Body of pancreas (tissue), 4 donors: Measurements from ENCODE around the gene DENND1A. TPM values are rescaled to one million over a fixed set of nuclear protein-coding genes. Genes with fewer than 3 reads are reported as not detected.

ENCODE experiments used
- ATAC-seq: fragments of 150-250 bp; one replicate; pipeline ENCODE4 v1.9.1; 2016
- DNase-seq, 4 donors: peaks; one replicate each; pipeline ENCODE4 v3.0.0-alpha.2; 2019
- H3K27ac ChIP-seq, 4 donors: fragments of 200-600 bp; sonication (generic); 1 replicate in 3 of 4; 2 replicates in 1 of 4; pipeline versions ENCODE4 v1.5.1 to v1.6.1; 2016 to 2019; ENCODE audit warnings: mild to moderate bottlenecking in 1 of 4, mixed read lengths in 1 of 4, moderate library complexity in 1 of 4
- H3K27me3 ChIP-seq, 2 donors: fragments of 200-600 bp; sonication (generic); one replicate each; pipeline ENCODE4 v1.6.0; 2016; ENCODE audit warnings: mild to moderate bottlenecking in 1 of 2
- H3K36me3 ChIP-seq, 2 donors: fragments of 200-600 bp; sonication (generic); replicated peaks in 1 of 2; 2 replicates each; pipeline ENCODE4 v1.5.1; 2016; ENCODE audit warnings: low read depth in 2 of 2; ENCODE audit not compliant: insufficient read depth in 1 of 2
- H3K4me1 ChIP-seq: fragments of 200-600 bp; sonication (generic); one replicate; pipeline ENCODE4 v1.6.0; 2016
- H3K4me3 ChIP-seq, 2 donors: fragments of 200-600 bp; sonication (generic); 1 replicate in 1 of 2; 2 replicates in 1 of 2; pipeline ENCODE4 v1.5.1; 2016 to 2019
- H3K9me3 ChIP-seq, 3 donors: fragments of 200-600 bp; sonication (generic); 1 replicate in 2 of 3; 2 replicates in 1 of 3; pipeline ENCODE4 v1.5.1; 2016
- POLR2A ChIP-seq, 3 donors: fragments of 450-650 bp; IDR thresholded peaks; one replicate each; pipeline ENCODE4 v1.6.1; 2016; ENCODE audit warnings: antibody characterized with exemption in 3 of 3, mild to moderate bottlenecking in 2 of 3
- WGBS, 2 donors: methylation state at CpG; one replicate each; pipeline ENCODE4 v1.1.5; 2017; 5-methylcytosine and 5-hydroxymethylcytosine counted together
- intact Hi-C: fragments of 100-400 bp; cut with DNase I; formaldehyde crosslinking; loops from one replicate; pipeline ENCODE4 v1.15.1; 2023
- total RNA-seq, 2 donors: library from RNA; depleted of rRNA; stranded (reverse); fragments of >200 nt; gene quantifications; one replicate each; pipeline ENCODE4 v1.1.0, GENCODE V29; 2016
- TF ChIP-seq, protein P1 (sequence below), 7 experiments: fragments of 450-650 bp in 4 of 7; fragments of 200-600 bp in 3 of 7; sonication (generic) in 3 of 7; IDR thresholded peaks; one replicate each; pipeline ENCODE4 v1.5.1; 2016 to 2019; ENCODE audit warnings: antibody characterized with exemption in 7 of 7

Gene DENND1A
- total RNA-seq, 2 donors from 2014 or later = 7.6 to 8.6 TPM

GRCh38 chr9:123343443-123344191 is 586.3 kb downstream of the DENND1A start:
- no peaks in the 10 kb centered on the region for H3K4me1 ChIP-seq
- intact Hi-C loops = loop anchor here (10.0 kb wide), 1 partner anchor 259 kb away; no protein-coding TSS in a partner anchor
- H3K27me3 ChIP-seq = no peaks in the 10 kb centered on the region
- TF ChIP-seq, protein P1, sequence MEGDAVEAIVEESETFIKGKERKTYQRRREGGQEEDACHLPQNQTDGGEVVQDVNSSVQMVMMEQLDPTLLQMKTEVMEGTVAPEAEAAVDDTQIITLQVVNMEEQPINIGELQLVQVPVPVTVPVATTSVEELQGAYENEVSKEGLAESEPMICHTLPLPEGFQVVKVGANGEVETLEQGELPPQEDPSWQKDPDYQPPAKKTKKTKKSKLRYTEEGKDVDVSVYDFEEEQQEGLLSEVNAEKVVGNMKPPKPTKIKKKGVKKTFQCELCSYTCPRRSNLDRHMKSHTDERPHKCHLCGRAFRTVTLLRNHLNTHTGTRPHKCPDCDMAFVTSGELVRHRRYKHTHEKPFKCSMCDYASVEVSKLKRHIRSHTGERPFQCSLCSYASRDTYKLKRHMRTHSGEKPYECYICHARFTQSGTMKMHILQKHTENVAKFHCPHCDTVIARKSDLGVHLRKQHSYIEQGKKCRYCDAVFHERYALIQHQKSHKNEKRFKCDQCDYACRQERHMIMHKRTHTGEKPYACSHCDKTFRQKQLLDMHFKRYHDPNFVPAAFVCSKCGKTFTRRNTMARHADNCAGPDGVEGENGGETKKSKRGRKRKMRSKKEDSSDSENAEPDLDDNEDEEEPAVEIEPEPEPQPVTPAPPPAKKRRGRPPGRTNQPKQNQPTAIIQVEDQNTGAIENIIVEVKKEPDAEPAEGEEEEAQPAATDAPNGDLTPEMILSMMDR (IDR thresholded peaks at IDR 0.05) = no peak
- no peak for TF ChIP-seq POLR2A (IDR thresholded peaks at IDR 0.05)
- DNase-seq (no peak), ATAC-seq (no peak)
- no peak overlapping the region for H3K4me3 ChIP-seq
- no peak overlapping the region for H3K27ac ChIP-seq
- no peaks in the 10 kb centered on the region for H3K36me3 ChIP-seq
- H3K9me3 ChIP-seq = no peaks in the 10 kb centered on the region
- WGBS, 2 donors = 68 to 83% methylated on average over 7 to 13 of the region's 13 CpGs

DNA sequence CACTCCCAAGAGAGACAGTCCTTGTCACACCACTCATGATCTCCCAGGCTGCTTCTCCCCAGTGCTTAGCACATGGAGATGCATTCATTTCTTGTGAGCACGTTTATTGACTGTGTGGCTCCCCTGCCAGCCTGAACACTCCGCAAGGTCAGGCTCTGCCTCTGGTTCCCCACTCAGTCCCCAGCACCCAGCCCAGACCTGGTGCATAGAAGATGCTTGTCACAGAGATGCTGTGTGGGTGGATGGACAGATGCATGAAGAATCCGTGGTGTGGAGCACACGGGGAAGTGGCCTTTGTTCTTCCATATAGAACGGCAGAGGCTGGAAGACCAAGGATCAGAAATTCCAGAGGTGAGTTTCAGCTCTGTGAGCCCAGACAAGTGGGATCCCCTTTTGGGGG is 587.7 kb downstream of the DENND1A start:
- intact Hi-C loops = loop anchor here (10.0 kb wide), 1 partner anchor 257 kb away; no protein-coding TSS in a partner anchor
- Histone ChIP-seq H3K4me3 (no peak overlapping the region), H3K27ac (no peak overlapping the region), H3K36me3 (no peaks in the 10 kb centered on the region), H3K4me1 (no peaks in the 10 kb centered on the region), H3K27me3 (no peaks in the 10 kb centered on the region), H3K9me3 (no peaks in the 10 kb centered on the region)
- ATAC-seq (no peak), DNase-seq (no peak)
- no peak for TF ChIP-seq POLR2A (IDR thresholded peaks at IDR 0.05)
- TF ChIP-seq, protein P1 (IDR thresholded peaks at IDR 0.05) = no peak
- WGBS, 2 donors = 65 to 83% methylated on average over 3 to 5 of the region's 5 CpGs

DNA sequence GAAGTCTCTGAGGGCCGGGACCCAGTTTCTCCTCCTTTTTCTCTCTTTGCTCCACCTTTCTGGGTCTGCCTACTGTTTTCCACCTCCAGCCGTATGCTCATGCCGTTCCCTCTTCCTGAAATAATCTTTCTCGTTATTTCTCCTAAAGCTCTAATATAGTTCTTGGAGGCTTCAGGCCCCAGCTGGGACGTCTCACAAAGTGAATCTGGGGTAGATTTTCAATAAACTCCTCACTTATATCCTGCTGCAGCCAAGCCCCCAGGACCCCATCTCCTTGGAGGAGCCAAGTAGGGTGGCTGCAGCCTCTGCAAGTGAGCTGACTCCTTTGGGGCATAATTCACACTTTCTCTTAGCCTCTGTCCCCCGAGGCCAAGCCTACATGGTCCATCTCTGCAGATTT is 588.1 kb downstream of the DENND1A start:
- WGBS, 2 donors = 78 to 80% methylated on average over 6 of the region's 6 CpGs
- H3K4me3 ChIP-seq = no peak overlapping the region
- ATAC-seq (no peak), DNase-seq (no peak)
- H3K9me3 ChIP-seq = no peaks in the 10 kb centered on the region
- H3K4me1 ChIP-seq = no peaks in the 10 kb centered on the region
- H3K27me3 ChIP-seq = no peaks in the 10 kb centered on the region
- H3K36me3 ChIP-seq = no peaks in the 10 kb centered on the region
- intact Hi-C loops = loop anchor here (10.0 kb wide), 1 partner anchor 257 kb away; no protein-coding TSS in a partner anchor
- TF ChIP-seq, protein P1 (IDR thresholded peaks at IDR 0.05) = no peak
- no peak for TF ChIP-seq POLR2A (IDR thresholded peaks at IDR 0.05)
- no peak overlapping the region for H3K27ac ChIP-seq

- Histone ChIP-seq H3K36me3 (no peaks in the 10 kb centered on the region), H3K9me3 (no peaks in the 10 kb centered on the region), H3K4me1 (peaks cover 6% of the 10 kb centered on the region), H3K27me3 (no peaks in the 10 kb centered on the region), H3K27ac (no peak overlapping the region), H3K4me3 (no peak overlapping the region)
- 67 to 75% methylated on average over 30 to 32 of the region's 32 CpGs for WGBS, 2 donors
- TF ChIP-seq, protein P1 (IDR thresholded peaks at IDR 0.05) = no peak
- intact Hi-C loops = loop anchor here (10.0 kb wide), 1 partner anchor 255 kb away; no protein-coding TSS in a partner anchor
- ATAC-seq = no peak
- no peak for DNase-seq
These were observed 590.0 kb downstream of the DENND1A start for GRCh38 chr9:123339666-123340510.
